ENCODE measurements around the gene DGCR6. TPM values are rescaled to one million over a fixed set of nuclear protein-coding genes. Genes with fewer than 3 reads are reported as not detected.

Gene DGCR6
- 0.46 and 0.59 TPM in 2 replicates for total RNA-seq

DNA sequence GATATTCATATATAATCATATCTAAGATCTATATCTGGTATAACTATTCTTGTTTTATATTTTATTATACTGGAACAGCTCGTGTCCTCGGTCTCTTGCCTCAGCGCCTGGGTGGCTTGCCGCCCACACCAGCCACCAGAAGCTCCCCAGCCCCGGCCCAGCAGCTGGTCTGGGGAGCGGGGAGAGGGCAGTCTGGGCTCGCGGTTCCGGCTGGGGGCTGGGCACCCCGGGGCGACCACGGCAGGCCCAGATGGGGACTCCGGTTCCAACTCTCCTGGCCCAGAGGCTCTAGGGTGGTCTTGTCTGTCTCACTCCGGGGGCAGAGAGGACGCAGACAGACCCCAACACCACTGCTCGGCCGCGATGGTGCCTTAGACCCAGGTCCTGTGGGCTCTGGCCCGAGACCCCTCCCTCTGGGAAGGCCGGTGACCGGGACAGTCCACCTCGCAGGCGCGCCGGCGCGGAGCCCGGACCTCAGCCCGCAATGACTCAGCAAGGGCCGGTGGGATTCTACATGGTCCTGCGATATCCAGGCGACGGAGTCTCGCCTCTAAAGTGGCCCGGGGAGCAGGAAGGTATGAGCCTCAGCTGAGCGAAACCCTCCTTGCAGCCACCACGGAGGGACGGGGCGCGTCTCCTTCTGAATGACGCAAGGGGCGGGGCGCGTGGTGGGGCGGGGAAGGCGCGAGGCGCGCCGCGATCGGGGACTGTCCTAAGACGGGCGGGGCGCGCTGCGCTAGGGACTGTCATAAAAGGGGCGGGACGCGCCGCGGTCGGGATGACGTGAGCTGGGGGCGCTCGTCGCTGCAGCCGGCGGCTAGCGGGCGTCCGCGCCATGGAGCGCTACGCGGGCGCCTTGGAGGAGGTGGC is at the start of gene DGCR6:
TSS of gene DGCR6 (plus strand) at position 781 of the 870 bp plus-strand sequence. CDS start at position 836, 55 bp downstream.

GRCh38 chr22:18935889-18936529 is 29.9 kb downstream of the DGCR6 start, which contains the start of gene PRODH:
TSS of gene PRODH (minus strand) at chr22:18936293. CDS start at chr22:18936287, 6 bp downstream.

Other genes with a start within 250 kb of the DGCR6 start
- under 0.01 and 0.03 TPM in 2 replicates for gene PRODH, start 30.0 kb downstream of the DGCR6 start, total RNA-seq
- 48.9 and 50.4 TPM in 2 replicates for gene DGCR2, start 216.1 kb downstream of the DGCR6 start, total RNA-seq
- not detected in 2 replicates for gene TSSK2, start 225.0 kb downstream of the DGCR6 start, total RNA-seq
- 5.4 and 8.1 TPM in 2 replicates for gene ESS2, start 238.3 kb downstream of the DGCR6 start, total RNA-seq
- gene GSC2, start 244.0 kb downstream of the DGCR6 start, total RNA-seq = not detected in 2 replicates

All from smooth muscle cell of the pulmonary artery (primary cell).